Central memory CD8-positive, alpha-beta T cell (primary cell): ENCODE data around the gene RACGAP1.

ENCODE experiments used
- ATAC-seq: fragments of 150-1000 bp; cut with Tn5 transposase; replicated peaks from 2 replicates; pipeline ENCODE4 v1.10.0; 2022; ENCODE audit warnings: mild to moderate bottlenecking, moderate FRiP score, moderate number of reproducible peaks; ENCODE audit not compliant: poor library complexity, severe bottlenecking; ENCODE audit errors: extremely low read depth
- DNase-seq, 2 donors: peaks; one replicate each; pipeline ENCODE4 v3.0.0; 2021; ENCODE audit warnings: low spot score in 2 of 2
- H3K27ac Mint-ChIP-seq: one replicate; pipeline ENCODE4 v1.8.0; 2022; ENCODE audit warnings: low read depth, mild to moderate bottlenecking, moderate library complexity, mixed read lengths
- H3K27me3 Mint-ChIP-seq: one replicate; pipeline ENCODE4 v1.8.0; 2022; ENCODE audit warnings: mixed read lengths
- H3K36me3 Mint-ChIP-seq: one replicate; pipeline ENCODE4 v1.8.0; 2022; ENCODE audit warnings: mild to moderate bottlenecking, moderate library complexity, mixed read lengths; ENCODE audit not compliant: insufficient read depth
- H3K4me1 Mint-ChIP-seq: one replicate; pipeline ENCODE4 v1.8.0; 2022; ENCODE audit warnings: mixed read lengths
- H3K4me3 Mint-ChIP-seq: one replicate; pipeline ENCODE4 v1.8.0; 2022; ENCODE audit warnings: mild to moderate bottlenecking, moderate library complexity, mixed read lengths
- H3K9me3 Mint-ChIP-seq: one replicate; pipeline ENCODE4 v1.8.0; 2022; ENCODE audit warnings: mixed read lengths

Gene RACGAP1

GRCh38 chr12:49974231-49974675 is 51.0 kb downstream of the RACGAP1 start:
- no peak overlapping the region for H3K4me3 Mint-ChIP-seq
- H3K4me1 Mint-ChIP-seq, result no peaks in the 10 kb centered on the region
- no peaks in the 10 kb centered on the region for H3K36me3 Mint-ChIP-seq
- no peak overlapping the region for H3K27ac Mint-ChIP-seq
- DNase-seq, result no peak
- no peak for ATAC-seq
- no peaks in the 10 kb centered on the region for H3K27me3 Mint-ChIP-seq
- no peaks in the 10 kb centered on the region for H3K9me3 Mint-ChIP-seq

GRCh38 chr12:49973361-49973830 is 51.9 kb downstream of the RACGAP1 start:
- DNase-seq, result no peak
- no peaks in the 10 kb centered on the region for H3K36me3 Mint-ChIP-seq
- H3K4me3 Mint-ChIP-seq, result no peak overlapping the region
- no peaks in the 10 kb centered on the region for H3K4me1 Mint-ChIP-seq
- no peak for ATAC-seq
- no peaks in the 10 kb centered on the region for H3K9me3 Mint-ChIP-seq
- no peak overlapping the region for H3K27ac Mint-ChIP-seq
- no peaks in the 10 kb centered on the region for H3K27me3 Mint-ChIP-seq

- Mint-ChIP-seq H3K27me3 (no peaks in the 10 kb centered on the region), H3K36me3 (no peaks in the 10 kb centered on the region), H3K4me1 (no peaks in the 10 kb centered on the region), H3K27ac (no peak within 1 kb of the TSS), H3K4me3 (no peak within 1 kb of the TSS), H3K9me3 (no peaks in the 10 kb centered on the region)
- no peak for DNase-seq
- no peak for ATAC-seq
Measured at GRCh38 chr12:49972641-49973360, 52.5 kb downstream of the RACGAP1 start, which contains the start of gene AQP6. TSS of gene AQP6 (plus strand) at chr12:49972947. CDS start at chr12:49973174, 227 bp downstream.

- no peak overlapping the region for H3K27ac Mint-ChIP-seq
- no peak for ATAC-seq
- peaks cover 1% of the 10 kb centered on the region for H3K4me1 Mint-ChIP-seq
- H3K27me3 Mint-ChIP-seq, result no peaks in the 10 kb centered on the region
- H3K4me3 Mint-ChIP-seq, result no peak overlapping the region
- no peaks in the 10 kb centered on the region for H3K9me3 Mint-ChIP-seq
- DNase-seq, result no peak
- H3K36me3 Mint-ChIP-seq, result no peaks in the 10 kb centered on the region
Measured at GRCh38 chr12:49972129-49972528, 53.2 kb downstream of the RACGAP1 start.

GRCh38 chr12:49971141-49971540 is 54.2 kb downstream of the RACGAP1 start:
- DNase-seq, result no peak
- Mint-ChIP-seq H3K27me3 (peaks cover 9% of the 10 kb centered on the region), H3K9me3 (no peaks in the 10 kb centered on the region), H3K4me3 (no peak overlapping the region), H3K4me1 (peaks cover 6% of the 10 kb centered on the region), H3K36me3 (peaks cover under 1% of the 10 kb centered on the region), H3K27ac (no peak overlapping the region)
- no peak for ATAC-seq

GRCh38 chr12:49970658-49971057 is 54.6 kb downstream of the RACGAP1 start:
- Mint-ChIP-seq H3K27ac (no peak overlapping the region), H3K4me1 (peaks cover 6% of the 10 kb centered on the region), H3K9me3 (no peaks in the 10 kb centered on the region), H3K4me3 (no peak overlapping the region), H3K27me3 (peaks cover 14% of the 10 kb centered on the region), H3K36me3 (peaks cover 2% of the 10 kb centered on the region)
- ATAC-seq, result no peak
- no peak for DNase-seq

- Mint-ChIP-seq H3K36me3 (peaks cover 2% of the 10 kb centered on the region), H3K27me3 (peaks cover 21% of the 10 kb centered on the region), H3K4me3 (no peak overlapping the region), H3K4me1 (peaks cover 6% of the 10 kb centered on the region), H3K27ac (no peak overlapping the region), H3K9me3 (no peaks in the 10 kb centered on the region)
- DNase-seq (no peak), ATAC-seq (no peak)
Measured at GRCh38 chr12:49969651-49970429, 55.5 kb downstream of the RACGAP1 start.

GRCh38 chr12:49969027-49969426 is 56.3 kb downstream of the RACGAP1 start:
- DNase-seq, result no peak
- Mint-ChIP-seq H3K36me3 (peaks cover 2% of the 10 kb centered on the region), H3K4me3 (no peak overlapping the region), H3K27me3 (peaks cover 29% of the 10 kb centered on the region), H3K4me1 (peaks cover 6% of the 10 kb centered on the region), H3K9me3 (no peaks in the 10 kb centered on the region), H3K27ac (no peak overlapping the region)
- ATAC-seq, result no peak

GRCh38 chr12:49968471-49968870 is 56.8 kb downstream of the RACGAP1 start:
- peaks cover 6% of the 10 kb centered on the region for H3K4me1 Mint-ChIP-seq

GRCh38 chr12:49967777-49968250 is 57.5 kb downstream of the RACGAP1 start:
- Mint-ChIP-seq H3K27me3 (peaks cover 40% of the 10 kb centered on the region), H3K4me3 (no peak overlapping the region), H3K9me3 (no peaks in the 10 kb centered on the region), H3K4me1 (peaks cover 6% of the 10 kb centered on the region), H3K36me3 (peaks cover 2% of the 10 kb centered on the region), H3K27ac (no peak overlapping the region)
- DNase-seq (no peak), ATAC-seq (no peak)

More at GRCh38 chr12:49968471-49968870, 56.8 kb downstream of the RACGAP1 start:
- H3K4me3 Mint-ChIP-seq, result no peak overlapping the region
- ATAC-seq, result no peak
- no peaks in the 10 kb centered on the region for H3K9me3 Mint-ChIP-seq
- H3K27ac Mint-ChIP-seq, result no peak overlapping the region
- H3K27me3 Mint-ChIP-seq, result peaks cover 34% of the 10 kb centered on the region
- no peak for DNase-seq
- peaks cover 2% of the 10 kb centered on the region for H3K36me3 Mint-ChIP-seq

GRCh38 chr12:49967042-49967776 is 58.1 kb downstream of the RACGAP1 start:
- Mint-ChIP-seq H3K4me3 (peak overlapping the region; percentile 69), H3K9me3 (no peaks in the 10 kb centered on the region), H3K27ac (no peak overlapping the region), H3K27me3 (peaks cover 46% of the 10 kb centered on the region), H3K36me3 (peaks cover 2% of the 10 kb centered on the region), H3K4me1 (peaks cover 6% of the 10 kb centered on the region)
- peak; percentile 86 to 97 for DNase-seq
- peak; percentile 90 for ATAC-seq

- H3K4me3 Mint-ChIP-seq, result peak overlapping the region; percentile 69
- DNase-seq (no peak), ATAC-seq (no peak)
- peaks cover 48% of the 10 kb centered on the region for H3K27me3 Mint-ChIP-seq
- peaks cover 2% of the 10 kb centered on the region for H3K36me3 Mint-ChIP-seq
- H3K4me1 Mint-ChIP-seq, result peaks cover 6% of the 10 kb centered on the region
- H3K9me3 Mint-ChIP-seq, result no peaks in the 10 kb centered on the region
- H3K27ac Mint-ChIP-seq, result no peak overlapping the region
Measured at GRCh38 chr12:49966511-49967041, 58.7 kb downstream of the RACGAP1 start.
